ENCODE data around the gene MPDZ.

Gene MPDZ

DNA sequence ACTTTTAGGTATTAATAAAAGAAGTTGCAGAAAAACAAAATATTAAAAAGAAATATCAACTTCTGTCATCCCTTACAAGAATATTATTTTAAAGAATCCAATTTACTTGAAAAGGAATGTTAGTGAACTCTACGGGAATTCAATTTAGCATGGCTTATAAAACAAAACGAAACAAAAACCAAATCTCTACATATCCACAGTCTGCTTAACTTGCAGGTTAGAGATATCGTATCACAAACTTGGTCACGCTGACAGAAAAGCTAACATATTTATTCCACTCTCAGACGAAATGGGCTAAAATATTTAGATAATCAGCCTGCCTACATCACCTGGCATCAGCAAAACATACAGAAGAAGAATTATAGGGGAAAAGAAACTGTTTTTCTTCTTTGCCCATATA is 92.7 kb downstream of the MPDZ start:
- no peak for DNase-seq (ENCODE audit: low read depth in 2 of 2)

DNA sequence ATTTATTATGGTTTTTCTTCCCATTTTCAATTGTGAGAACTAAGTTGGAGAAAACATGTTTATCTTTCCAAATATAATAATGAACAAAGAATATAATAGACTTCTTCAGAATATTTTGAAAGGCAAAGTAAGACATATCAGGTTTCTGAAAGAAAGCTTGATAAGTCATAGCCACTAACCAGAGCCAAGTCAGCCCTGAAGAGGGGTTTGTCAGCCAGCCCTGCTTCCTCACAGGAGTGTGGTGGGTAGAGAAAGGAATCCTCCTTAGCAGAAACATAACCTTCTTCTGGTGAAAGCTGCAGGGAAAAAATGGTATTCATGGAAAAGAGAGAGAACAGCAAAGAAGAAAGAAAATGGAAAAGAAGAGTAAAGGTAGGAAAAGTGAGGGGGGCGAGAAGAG is 93.4 kb downstream of the MPDZ start:
- no peak for DNase-seq (ENCODE audit: low read depth in 2 of 2)

DNA sequence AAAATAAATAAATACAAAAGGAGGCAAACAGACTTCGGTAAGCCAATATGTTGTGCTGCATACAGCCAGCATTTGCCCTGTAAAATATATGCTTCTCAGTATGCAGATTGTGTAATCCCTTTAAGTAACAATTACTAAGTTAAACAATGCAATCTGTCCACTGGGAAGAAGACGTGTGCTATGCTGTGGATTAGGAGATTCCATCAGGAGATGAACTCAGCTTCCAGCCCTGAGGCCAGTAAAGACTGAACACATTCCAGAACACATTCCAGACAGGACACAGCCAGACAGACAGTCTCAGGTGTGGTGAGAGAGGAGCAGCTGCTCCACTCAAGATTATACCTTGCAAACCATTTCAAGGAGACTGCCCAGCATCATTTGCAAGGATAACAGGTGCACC is 97.8 kb downstream of the MPDZ start:
- no peak for DNase-seq (ENCODE audit: low read depth in 2 of 2)

DNA sequence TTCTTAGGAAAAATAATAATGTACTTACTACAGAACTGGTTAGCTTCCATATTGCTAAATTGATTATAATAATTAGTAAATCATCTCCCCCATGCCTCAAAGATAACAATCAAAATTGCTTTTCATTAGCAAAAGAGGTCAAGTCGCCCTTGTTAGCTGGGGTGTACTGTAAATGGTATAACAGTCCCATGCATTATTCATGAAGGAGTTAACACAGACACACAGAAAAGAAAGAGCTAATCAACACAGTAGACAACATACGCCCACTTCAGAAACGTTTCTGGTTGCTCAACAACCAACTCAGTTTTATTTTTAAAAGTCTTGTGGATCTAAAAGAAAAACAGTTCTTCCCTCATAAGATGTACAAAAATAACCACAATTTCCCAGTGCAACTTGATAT is 100.2 kb downstream of the MPDZ start:
- no peak for DNase-seq (ENCODE audit: low read depth in 2 of 2)

DNA sequence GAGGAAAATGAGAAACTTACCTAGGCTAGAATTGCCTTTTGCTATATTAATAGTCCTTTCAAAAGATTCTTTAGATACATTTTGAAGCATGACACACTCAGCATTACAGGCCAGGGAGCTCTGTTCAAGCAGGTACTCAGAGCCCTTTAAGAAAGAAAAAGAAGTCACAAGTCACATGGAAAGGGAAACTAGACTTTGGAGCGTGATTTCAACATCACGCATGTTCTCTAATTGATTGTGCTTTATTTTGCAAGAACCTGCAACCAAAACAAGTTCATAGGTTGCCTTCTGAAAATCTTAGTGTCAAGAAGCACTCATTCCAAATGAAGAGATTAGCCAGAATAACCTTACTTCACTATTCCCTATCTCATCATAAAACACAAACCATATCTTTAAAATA is 103.8 kb downstream of the MPDZ start:
- DNase-seq (ENCODE audit: low read depth in 2 of 2): no peak

DNA sequence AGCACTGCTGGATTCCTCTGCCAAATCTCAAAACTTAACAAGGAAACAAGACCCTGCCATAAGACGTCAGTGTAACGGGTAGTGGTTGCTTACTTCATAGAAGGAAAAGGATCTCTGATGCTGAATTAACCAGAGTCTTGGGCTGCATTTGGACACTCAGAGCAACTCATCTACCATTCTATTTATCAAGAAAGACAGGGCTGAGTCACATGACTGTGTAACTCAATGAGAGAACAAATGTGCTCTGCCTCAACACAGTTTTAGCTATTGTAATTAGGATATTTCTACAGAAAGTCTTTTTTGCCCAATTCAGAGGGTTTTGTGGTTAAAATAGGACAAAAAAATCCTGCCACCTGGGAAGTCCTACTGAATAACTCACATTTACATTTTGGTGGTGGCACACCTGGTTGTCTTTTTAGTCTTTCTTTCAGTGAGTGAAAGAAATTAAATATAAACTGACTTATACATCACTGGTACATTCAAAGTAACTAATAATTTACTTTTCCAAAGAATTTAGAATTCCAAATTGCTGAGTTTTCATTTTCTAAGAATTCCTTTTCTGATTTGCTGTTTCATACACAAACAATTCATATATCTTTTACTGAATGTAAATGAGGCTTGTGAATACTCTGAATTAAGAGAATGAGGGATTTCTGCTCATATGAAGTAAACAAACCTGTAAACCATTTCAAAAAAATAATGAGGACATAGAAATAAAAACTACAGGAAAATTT is 104.4 kb downstream of the MPDZ start:
- DNase-seq (ENCODE audit: low read depth in 2 of 2): no peak

DNA sequence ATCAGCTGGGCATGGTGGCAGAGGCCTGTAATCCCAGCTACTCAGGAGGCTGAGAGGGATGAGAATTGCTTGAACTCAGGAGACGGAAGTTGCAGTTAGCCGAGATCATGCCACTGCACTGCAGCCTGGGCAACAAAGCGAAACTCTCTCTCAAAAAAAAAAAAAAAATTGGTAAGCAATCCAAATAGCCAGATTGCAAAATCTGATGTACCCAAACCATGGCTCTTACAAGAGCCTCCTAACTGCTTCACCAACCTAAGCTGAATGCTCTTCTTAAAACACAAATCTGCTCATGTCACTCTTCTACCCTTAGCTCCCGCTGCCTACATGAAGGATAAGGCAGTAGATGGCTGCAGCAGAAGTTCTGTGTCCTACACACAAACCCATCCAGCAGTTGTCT is 105.9 kb downstream of the MPDZ start:
- DNase-seq (ENCODE audit: low read depth in 2 of 2): no peak

DNA sequence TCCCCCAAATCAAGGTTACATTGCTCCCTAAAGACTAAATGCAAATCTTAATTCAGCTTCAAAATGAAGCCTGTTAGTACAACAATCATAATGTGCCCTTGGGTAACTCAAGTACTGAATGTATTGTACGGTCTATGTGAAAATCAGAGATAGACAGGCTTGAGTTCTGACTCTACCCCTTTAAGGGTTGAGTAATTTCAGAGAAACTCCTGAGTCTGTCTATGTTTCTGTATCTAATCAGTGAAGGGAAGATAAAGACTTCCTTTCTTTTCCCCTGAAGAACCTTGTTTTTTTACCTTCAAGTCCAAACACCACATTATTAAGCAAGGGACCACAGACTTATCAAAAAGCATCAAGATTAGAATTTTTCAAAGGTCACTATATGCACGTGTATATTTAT is 108.2 kb downstream of the MPDZ start:
- no peak for DNase-seq (ENCODE audit: low read depth in 2 of 2)

DNA sequence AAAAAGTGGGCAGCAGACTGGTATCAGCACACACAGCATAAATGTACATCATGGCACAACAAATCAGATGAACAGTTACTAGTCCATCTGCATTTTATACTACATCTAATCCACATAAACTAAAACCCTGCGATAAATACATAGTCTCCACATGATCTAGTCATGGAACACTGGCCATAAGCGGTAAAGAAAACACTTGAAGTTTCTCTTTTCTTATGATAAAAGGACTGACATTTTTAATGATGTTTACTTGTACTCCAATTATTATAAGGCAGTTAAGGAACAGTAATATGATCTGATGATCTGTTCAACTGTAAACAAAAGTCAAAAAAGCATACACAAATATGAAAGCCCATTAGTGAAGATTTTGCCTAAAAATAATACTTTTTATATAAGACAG is 112.5 kb downstream of the MPDZ start:
- DNase-seq (ENCODE audit: low read depth in 2 of 2): no peak

DNA sequence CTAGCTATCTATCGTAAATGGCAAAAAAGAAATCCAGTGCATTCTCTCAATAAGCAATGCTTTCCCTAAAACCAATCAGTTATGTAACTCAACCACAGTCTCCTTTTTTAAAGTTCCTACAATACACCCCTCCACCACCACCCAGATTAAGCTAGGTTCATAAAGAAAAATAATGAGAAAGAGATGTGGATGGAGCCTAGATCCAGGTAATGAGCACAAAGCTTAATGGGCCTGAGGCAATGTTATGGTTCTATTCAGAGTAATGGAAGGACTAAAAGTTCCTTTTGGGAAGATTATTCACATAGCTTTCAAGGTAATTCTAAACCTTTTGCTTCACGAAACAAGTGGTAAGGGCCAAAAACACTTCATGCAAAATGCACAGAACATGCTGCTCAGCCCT is 113.5 kb downstream of the MPDZ start:
- DNase-seq (ENCODE audit: low read depth in 2 of 2): no peak

DNA sequence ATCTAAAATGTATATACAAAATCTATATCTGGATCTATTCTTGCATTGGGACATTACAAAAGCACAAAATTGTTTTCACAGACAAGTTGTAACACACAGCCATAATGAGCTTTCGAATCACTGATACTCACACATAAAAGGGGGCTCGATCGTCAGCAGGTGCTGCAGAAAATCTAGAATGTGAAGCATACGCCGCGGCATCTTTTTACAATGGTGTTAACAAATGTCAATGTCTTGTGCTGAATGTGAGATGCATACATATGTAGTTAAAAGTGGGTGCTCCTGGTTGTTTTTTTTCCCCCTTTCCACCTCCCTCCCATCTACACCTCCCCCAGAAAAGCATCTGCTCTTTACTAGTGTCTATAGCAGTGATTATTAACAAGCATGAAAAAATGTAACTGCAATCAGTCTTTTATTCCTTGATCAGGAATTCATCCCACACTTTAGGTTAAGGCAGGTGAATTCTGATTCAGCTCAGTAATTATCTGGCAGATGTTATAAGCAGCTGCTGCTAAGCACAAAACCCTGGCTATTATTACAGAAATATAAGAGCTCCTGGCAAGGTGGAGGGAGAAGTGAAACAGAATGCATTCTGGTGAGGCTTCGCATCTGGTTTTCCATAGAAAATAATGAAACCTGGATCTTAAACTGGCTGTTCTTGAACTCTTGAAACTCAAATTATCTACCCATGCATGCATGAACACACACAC is 114.1 kb downstream of the MPDZ start:
- no peak for DNase-seq (ENCODE audit: low read depth in 2 of 2)

DNA sequence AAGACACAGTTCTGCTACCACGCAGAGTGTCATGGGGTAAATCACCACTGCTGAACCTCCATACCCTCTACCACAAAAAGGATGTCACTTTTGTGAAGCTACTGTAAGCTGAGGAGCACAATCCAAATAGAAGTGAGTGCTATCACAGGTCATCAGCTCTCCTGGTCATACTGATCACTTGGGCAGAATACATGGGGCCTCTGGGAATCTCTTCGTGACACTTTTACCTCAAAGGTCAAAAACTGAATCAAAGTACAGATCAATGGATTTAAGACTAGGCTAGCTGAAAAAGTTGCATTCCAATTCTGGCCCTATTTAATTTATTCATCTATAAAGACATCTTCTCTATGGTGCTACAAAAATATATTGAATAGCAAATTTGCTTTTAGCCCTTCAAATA is 115.5 kb downstream of the MPDZ start:
- no peak for DNase-seq (ENCODE audit: low read depth in 2 of 2)

DNA sequence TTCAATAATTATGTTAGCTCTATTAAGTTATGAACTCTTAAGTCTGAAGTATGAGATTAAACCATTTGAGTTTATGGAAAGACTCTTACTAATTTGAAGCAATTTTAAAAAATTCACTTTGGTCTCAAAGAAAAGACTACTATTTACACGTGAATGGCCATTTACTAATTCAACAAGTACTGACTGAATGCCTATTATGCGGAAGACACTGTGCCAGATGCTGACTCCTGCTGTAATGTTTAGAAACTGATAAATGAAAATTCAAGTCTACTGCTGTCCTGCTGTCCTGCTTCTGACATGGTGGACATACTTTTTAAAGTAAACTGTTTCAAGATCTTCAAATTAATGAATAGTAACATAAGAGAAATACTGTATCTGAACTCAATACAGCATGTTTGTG is 116.2 kb downstream of the MPDZ start:
- no peak for DNase-seq (ENCODE audit: low read depth in 2 of 2)

DNA sequence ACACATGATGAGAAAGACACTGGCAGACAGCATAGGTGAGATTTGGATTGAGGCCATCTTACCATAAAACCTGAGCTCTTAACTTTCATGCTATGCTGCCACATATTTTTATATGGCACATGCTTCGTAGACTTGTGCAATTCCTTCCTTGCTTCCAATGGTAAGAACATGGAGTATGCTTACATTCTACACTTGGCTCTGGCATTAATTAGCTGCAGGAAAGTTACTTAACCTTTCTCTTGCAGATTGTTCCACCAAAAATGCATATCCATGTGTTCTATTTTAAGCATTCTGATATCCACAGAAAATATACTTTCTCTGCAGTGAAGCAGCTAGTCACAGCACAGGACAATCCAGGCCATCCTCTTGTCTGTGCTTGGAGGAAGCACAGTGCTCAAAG is 119.4 kb downstream of the MPDZ start:
- DNase-seq (ENCODE audit: low read depth in 2 of 2): peak; percentile 28 to 34

DNA sequence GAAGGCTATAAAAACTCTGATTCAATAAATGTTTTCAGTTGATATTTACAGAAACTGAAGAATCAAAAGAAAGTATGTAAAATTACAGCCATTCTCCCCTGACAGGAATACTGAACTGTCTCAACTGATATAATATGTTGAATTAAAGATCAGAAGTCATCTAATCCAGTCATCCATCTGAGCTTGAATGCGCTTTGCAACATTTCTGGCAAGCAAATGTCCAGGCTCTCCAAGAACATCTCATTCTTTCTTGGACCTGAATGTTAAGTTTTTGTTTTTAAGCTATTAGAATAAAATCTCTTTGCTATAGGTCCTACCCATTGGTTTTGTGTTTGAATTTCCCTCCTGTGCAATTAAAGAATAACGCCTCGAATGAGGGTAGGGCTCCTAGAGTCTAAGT is 120.5 kb downstream of the MPDZ start:
- DNase-seq (ENCODE audit: low read depth in 2 of 2): no peak

DNA sequence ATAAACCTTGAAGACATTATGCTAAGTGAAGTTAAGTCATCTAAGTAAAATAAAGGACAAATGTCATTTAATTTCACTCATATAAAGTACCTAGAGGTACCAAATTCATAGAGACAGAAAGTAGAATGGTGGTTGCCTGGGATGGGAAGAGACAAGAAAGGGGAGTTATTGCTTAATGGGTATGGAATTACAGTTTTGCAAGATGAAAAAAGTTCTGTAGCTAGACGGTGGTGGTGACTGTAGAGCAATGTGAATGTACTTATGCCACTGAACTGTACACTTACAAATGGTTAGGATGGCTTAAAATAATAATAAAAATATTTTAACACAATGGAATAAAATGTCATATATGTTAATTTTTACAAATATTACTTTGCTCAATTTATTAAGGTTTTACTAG is 128.0 kb downstream of the MPDZ start:
- no peak for DNase-seq (ENCODE audit: low read depth in 2 of 2)

DNA sequence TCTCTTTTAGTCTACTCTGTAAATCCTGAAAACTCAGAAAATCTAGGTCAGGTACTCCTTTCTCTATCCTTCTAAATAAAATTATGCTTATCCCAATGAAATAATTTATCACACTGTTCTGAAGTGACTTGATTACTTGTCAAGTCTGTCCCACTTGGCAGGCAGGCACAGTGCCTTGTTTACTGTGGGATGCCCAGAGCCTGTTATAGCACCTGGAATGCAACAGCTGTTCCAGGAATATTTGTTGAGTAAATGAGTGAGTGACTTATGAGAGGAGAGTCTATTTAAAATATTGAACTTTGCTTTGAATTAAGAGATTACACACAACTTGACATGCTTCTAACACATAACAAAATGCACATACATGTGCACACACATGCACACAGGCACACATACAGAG is 130.0 kb downstream of the MPDZ start:
- no peak for DNase-seq (ENCODE audit: low read depth in 2 of 2)

DNA sequence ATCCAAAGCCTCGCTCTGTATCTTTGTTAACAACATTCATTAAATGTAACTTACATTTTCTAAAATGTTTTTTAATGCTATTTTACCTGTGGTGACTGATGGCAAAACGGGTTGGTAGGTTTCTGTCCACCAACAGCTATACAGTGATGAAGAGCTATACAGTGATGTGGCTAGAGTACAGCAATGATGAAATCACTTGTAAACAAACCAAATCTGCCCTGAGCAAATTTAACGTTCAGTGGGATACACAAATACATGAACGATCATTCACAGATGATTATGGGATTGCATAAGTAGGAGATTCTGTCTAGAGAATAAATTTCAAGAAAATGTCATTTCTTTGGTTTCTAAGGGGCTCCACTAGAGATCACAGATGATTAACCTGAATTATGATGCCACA is 132.7 kb downstream of the MPDZ start:
- no peak for DNase-seq (ENCODE audit: low read depth in 2 of 2)

DNA sequence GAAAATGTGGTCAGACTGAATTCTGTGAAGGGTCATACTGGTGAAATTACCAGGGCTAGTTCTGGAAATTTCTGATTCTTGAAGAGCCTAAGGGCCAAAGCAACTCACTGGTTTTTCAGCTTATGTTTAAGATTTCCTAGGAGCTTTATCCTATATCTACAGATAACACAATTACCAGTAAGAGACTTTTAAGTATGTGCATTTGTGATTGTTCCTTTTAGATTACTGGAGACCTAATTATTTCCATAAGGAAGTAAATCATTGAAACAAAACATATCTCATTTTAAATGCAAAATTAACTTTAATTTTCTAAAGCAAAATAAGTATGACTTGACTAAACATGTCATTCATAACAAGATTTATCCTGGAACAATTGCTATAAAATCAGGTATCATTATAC is 134.2 kb downstream of the MPDZ start:
- no peak for DNase-seq (ENCODE audit: low read depth in 2 of 2)

DNA sequence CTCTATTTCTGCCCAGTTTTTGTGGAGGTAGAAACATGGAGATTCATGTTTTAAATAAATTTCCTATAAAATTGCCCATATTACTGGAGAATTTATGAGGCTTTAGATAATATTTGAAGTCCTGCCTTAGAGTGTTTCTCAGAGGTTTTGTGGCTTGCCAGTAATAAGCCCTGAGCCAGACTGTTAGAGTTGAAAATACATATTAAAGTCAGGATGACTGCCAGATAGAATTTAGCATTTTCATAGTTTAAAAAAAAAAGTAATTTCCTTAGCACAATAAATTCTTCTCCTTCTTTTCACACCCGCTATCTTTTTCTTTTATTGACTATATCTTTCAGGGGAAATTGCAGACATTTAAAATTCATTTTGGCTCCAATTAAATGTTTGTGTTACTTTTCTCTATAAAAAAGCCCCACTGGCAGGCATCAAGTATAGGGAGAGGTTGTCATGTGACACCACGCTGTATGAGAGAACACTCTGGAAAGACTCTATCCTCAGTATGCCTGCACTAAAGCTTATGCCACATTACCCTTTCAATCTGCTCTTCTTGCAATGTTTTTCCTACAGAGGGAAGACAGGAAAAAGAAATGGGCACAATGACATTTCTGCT is 135.2 kb downstream of the MPDZ start:
- no peak for DNase-seq (ENCODE audit: low read depth in 2 of 2)

DNA sequence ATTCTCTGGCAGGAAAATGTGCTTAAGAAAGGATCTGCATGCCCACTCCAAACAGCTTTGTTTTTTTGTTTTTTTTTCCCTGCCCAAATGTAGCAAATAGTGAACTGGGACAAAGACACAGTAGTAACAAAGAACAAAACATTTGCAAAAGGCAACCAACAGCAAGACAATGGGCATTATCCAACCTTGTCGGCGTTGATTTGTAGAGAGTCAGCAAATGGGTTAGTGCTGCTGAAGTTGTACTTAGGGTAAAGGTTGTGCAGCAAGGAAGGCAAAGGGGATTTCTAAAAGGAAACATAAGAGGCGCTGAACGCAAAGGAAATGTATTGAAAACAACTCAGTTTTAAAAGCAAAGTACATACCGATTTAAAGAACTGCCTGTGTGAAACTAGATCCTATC is 136.2 kb downstream of the MPDZ start:
- DNase-seq (ENCODE audit: low read depth in 2 of 2): no peak

DNA sequence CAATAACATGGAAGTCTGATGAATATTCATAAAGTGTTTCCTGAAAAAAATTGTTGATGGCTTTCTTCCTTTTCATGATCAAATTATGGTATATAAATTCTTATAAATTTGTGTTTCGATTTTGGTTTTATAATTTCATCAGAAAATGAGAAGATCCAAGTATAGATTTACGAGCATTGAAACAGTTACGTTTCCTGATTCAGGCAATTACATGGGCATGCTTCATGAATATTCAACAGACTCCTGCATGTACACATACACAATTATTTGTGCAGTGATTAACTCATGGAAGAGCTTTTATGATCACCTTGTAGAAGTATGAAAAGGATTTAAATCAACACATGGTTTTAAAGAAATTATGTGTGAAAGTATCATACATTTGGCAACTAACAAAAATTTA is 136.7 kb downstream of the MPDZ start:
- no peak for DNase-seq (ENCODE audit: low read depth in 2 of 2)

DNA sequence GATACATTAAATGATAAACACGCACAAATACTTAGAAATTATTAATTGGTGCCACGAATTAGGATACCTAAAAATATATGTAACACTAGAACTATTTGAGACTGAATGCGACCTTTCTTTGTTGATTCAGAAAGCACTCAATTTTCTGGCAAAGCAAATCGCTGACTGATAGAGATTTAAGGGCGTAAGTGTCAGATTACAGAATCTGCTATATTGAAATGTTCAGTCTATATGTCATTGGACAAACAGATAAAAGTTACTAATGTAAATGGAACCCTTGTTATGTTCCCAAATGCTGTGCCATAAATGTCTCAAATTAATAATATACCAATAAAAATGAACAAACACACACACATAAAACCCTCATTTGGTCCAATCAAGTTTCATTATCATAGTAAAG is 137.9 kb downstream of the MPDZ start:
- no peak for DNase-seq (ENCODE audit: low read depth in 2 of 2)

Data from fibroblast of skin of left quadriceps (primary cell).